DMS153 (cell line): ENCODE results near the gene RAB40C.
"Not testable (repeated sequence)": the region's sequence is repeated elsewhere in the genome, so short reads cannot be mapped to it uniquely, and the experiment has no call there.

ENCODE experiments used
- DNase-seq: peaks from one replicate; lab custom pipeline; 2025; lab: John Stamatoyannopoulos, UW

The RAB40C gene

DNA sequence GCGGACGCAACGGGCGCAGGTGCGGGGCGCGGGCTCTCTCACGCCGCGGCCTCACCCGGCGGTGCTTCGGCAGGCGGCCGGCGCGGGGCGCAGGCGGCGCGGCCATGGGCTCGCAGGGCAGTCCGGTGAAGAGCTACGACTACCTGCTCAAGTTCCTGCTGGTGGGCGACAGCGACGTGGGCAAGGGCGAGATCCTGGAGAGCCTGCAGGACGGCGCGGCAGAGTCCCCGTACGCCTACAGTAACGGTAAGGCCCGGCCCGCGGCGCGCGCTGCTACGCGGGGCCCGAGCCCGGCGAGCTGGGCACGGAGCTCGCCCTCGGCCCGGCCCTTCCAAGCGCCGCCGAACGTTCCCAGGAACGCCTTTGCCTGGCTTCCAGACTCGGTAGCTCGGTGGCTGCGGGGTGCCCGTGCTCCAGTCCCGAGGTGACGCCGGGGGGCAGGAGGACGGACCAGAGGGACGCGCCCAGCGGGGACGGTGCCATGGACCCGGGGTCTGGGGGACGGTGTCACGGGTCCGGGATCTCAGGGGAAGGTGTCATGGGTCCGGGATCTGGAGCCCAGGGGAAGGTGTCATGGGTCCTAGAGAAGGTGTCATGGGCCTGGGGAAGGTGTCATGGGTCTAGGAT, 435 bp downstream of the RAB40C start:
- DNase-seq: no peak

DNA sequence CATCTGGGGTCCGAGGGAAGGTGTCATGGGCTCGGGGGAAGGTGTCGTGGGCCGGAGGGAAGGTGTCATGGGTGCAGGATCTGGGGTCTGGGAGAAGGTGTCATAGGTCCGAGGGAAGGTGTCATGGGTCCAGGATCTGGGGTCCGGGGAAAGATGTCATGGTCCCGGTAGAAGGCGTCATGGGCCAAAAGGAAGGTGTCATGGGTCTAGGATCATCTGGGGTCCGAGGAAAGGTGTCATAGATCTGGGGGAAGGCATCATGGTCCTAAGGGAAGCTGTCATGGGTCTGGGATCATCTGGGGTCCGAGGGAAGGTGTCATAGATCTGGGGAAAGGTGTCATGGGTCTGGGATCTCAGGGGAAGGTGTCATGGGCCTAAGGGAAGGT, 942 bp downstream of the RAB40C start:
- no peak for DNase-seq

DNA sequence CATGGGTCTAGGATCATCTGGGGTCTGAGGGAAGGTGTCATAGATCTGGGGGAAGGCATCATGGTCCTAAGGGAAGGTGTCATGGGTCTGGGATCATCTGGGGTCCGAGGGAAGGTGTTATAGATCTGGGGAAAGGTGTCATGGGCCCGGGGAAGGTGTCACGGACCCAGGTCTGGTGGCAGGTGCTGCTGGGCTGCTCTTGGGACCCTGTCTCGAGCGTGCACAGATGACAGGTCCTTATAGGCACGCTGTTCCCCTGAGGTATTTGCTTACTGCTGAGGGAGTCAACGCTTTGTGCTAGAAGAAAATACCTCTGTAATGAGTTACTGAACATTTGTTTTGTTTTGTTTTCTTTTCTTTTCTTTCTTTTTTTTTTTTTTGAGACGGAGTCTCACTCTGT, 1.4 kb downstream of the RAB40C start:
- DNase-seq: no peak

DNA sequence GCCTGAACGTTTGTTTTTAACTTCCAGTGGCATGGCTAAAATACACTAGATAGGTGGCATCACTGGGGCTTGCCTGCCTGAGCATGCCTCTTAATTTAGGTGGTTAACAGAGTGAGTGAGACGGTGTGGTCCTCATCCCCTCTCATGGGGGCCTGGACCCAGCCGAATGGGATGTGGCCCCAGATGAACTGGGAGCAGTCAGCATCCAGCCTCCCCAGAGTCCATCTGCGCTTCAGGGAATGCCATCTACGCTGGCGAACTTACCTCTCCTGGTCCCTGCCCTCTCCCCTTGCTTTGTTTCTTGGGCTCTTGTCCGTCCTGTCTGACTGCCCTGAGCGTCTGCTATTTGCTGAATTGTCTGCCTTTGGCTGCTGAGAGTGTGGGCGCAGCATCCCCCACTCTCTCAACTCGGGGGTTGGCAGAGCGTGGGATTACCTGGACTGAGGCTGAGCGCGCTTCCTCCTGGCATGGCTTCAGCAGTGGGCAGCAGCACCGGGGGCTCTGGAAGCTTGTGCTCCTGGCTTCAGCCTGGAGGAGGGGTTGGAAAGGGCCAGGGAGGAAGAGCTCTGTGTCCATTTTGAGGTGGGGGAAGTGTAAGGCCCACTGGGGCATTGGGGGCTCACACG, 2.1 kb downstream of the RAB40C start:
- DNase-seq: no peak

DNA sequence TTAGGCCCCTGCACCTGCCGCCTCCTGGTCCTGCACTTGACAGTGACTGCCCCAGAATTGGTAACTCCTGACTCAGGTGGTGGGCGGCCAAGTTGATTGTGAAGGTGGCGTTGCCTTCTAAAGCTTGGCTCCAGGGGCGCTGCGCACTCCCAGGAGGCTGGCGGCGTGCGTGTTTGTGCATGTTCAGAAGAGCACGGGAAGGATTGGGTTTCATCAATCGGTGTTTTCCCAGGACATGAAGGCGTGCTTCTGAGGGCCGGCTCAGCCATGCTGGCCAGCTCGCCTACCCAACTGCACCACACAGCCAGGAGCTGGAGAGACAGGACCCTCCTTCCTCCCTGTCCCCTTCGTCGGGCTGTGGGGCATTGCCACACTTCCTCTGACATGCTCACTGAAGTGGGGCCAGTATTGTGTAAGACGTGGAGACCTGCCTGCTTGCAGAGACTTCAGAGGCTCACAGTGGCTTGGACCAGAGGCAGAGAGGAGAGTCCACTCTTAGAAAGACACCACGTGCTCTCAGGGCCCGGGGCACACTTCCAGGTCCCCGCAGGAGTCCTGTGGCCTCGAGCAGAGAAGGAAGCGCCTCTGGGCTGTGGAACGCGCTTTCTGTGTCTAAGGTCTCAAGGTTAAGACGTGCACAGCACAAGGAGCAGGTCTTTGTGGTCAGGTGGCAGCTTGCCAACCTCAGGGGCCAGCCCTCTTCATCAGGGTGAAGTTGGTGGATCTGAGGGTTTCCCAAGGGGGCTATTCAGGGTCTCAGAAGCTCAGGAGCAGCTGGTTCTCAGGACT, 2.8 kb downstream of the RAB40C start:
- peak; percentile 84 for DNase-seq

DNA sequence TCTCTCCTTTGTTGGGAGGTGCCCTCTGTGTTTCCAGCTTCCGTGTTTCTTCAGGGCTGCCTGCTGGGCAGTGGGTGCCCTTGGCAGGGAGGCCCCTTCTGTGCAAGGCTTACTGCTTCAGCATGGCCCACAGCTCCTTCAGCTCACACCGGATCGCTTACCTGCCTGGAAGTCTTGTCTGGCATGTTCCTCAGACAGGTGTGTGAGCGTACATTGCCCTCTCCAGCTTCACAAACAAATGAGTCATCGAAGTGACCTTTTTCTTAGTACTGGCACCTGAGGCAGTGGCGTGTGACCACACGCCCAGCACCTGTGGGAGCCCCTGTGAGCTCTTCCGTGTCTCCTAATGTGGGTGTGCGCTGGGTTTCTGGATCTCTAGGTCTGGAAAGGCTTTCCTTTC, 3.5 kb downstream of the RAB40C start:
- peak; percentile 84 for DNase-seq

DNA sequence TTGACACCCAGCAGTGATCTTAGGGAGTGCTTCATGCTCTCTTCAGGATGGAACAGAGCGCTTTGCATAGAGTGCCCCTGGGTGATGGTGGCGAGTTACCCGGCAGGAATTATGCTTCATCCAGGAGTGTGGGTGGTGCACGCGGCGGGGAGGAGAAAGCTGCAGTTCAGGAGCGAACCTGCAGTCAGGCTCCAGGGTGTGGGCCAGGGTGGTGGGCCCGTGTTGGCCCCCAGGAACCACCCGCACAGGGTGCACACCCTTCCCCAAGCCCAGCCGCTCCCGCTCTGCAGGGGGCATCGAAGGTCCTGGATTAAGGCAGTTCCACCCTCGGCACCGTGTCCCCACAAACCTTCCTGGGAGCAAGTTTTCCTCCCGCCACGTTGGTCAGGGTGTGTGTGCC, 3.9 kb downstream of the RAB40C start:
- no peak for DNase-seq

DNA sequence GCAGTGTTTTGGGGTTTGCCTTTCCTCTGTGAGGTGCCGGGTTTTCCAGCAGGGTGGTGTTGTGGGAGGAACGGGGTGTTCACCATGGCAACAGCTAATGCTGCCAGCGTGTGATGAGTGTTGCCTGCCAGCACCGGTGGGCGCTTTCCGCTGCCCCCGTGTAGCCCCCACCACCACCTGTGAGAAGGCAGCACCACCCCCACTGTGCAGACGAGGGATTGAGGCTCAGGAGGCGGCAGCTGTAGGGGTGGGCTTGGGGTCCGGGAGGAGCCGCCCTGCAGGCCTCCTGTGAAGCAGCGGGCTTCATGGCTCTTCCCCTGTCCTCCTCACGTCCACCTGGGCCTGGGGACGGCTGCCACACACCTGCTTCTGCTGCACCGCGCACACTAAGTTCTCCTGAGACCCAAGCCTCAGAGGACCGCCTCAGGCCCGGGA, 5.2 kb downstream of the RAB40C start:
- DNase-seq: no peak

DNA sequence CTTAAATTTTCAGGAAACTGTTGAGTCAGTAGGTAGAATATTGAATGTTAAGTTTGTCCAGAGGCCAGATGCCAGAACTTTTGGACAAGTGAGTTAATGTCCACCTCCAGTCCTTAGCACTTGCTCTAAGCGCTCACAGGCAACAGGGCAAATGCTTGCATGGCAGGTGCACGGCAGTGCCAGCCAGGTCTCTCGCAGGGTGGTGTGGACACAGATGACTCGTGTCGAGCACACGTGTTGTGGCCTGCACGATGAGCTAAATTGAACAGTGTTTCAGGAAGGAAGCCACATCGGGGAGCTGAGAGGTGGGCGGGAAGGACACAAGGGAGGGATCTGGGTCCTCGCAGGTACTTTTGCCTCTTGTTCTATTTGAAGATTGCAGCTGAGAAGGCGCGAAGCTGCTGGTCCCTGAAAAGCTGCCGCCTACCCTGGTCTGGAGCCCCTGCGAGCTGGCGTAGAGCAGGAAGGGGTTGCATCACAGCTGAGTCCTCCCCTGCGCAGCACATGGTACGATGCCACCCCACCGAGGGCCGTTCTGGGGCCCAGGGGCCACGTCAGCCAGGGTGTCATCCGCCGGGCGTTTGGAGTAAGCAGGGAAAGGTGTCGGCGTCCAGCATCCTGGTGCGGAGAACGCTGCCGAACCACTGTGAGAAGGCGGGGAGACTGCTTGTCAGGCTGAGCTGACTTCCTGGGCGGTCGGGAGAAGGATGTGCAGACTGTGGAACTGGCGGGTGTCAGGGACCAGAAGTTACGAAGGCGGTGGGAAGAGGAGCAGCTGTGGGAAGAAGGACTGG, 6.3 kb downstream of the RAB40C start:
- peak; percentile 23 for DNase-seq

DNA sequence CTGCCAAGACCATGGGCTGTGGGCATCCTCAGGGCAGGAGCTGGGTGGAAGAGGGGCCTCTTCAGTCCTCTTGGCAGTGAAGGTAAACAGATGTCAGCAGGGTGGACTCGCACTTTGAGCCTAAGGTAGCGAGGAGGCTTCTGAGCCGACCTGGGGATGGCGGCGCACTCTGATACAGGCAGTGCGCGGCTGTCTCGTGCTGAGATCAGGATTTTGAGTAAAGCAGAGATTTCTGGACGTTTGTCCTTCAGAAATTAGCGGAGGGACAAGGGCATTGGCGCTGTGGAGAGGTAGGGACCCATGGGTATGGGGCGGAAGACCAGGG, 6.8 kb downstream of the RAB40C start:
- DNase-seq: no peak

DNA sequence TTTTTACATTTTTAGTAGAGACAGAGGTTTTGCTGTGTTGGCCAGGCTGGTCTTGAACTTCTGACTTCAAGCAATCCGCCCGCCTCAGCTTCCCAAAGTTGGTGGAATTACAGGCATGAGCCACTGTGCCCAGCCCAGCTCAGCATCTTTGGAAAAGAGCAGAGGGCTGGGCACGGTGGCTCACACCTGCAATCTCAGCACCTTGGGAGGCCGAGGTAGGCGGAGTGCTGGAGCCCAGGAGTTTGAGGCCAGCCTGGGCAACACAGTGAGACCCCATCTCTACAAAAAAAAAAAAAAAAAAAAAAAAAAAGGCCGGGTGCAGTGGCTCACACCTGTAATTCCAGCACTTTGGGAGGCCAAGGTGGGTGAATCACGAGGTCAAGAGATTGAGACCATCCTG, 7.8 kb downstream of the RAB40C start:
- DNase-seq: not testable (repeated sequence)

DNA sequence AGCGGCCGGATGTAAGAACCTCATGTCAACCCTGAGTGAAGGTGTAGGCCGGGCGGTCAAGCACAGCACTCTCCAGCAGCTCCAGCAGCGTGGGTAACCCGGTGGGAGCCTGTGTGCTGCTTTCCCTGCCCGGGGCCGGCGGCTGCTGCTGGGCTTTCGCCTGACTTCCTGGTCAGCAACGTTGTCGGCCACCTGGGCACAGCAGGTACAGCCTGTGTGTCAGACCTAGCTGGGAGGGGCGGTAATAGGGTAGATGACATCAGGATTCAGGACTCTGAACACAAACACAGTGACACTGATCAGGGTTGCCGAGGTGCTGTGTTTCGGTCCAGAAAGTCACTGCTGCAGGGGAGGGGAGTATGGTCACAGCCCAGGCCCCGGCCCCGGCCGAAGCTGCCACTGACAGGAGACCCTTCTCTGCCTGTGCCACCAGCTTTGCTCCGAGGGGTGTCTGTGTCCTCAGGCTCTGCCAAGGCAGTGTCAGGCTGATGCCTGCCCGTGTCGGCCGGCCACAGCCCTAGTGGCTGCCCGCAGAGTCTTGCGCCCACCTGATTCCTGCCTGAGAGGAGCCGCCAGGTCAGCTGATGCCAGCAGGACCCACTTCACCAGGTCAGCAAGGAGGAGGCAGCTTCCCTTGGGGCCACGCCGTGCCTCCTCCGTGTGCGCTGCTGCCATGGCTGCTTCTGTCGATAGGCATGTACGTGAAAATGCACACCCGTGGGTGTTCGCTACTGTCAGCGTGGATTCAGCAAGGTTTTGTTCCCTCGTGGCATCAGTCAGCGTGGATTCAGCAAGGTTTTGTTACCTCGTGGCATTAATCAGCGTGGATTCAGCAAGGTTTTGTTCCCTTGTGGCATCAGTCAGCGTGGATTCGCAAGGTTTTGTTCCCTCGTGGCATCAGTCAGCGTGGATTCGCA, 9.2 kb downstream of the RAB40C start:
- DNase-seq: no peak

DNA sequence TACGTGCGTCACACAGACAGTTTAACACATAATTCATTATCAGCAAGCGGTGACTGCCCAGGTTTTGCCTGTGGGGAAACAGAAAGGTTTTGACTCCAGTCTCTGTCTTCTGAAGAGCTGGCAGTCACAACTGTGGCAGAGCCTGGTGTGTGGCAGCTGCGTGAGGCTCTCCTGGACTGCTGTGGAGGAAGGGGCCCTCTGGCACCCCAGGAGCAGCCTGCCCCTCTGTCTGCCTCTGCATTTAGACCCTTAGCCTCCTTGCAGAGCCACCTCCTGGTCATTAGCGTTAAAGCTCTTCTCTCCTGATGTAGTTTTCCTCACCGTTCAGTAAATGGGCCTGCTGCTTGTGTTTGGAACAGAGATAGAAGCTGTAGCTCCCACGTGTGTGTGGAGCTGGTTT, 10.9 kb downstream of the RAB40C start:
- no peak for DNase-seq

DNA sequence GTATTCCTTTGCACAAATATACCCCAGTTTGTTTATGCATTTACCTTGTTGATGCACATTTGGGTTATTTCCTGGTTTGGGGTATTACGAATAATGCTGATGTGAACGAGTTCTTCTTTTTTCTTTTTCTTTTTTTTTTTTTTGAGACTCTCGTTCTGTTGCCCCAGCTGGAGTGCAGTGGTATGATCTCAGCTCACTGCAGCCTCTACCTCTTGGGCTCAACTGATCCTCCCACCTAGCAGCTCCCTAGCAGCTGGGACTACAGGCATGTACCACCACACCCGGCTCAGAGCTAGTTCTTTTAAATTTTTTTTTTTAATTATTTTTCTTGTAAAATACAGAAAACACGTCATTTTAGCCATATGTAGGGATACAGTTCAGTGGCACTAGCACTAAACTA, 14.1 kb downstream of the RAB40C start:
- no peak for DNase-seq

DNA sequence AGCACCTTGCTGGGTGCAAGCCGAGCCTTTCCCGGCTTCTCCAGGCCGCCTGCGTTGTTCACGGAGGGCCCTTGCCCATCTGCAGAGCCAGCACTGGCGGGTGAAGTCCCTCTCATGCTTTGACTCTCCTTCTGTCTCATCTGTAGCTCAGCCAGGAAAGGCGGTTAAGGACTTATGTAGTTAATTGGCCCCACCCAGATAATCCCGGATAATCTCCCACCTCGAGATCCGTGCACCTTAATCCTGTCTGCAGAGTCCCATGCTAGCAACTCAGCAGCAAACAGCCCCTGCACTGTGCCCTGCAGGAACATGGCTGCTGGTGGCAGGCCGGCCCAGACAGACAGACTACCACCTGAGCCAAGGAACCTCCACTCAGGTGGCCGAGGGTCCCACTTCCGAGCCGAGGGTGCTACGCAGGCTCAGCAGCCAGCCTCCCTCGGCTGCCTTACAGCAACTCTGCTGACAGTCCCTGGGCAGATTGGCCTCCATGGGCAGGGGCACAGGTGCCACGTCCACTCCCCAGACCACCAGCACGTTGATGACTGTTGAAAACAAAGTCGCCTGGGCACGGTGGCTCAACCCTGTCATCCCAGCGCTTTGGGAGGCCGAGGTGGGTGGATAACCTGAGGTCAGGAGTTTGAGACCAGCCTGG, 16.9 kb downstream of the RAB40C start:
- no peak for DNase-seq

DNA sequence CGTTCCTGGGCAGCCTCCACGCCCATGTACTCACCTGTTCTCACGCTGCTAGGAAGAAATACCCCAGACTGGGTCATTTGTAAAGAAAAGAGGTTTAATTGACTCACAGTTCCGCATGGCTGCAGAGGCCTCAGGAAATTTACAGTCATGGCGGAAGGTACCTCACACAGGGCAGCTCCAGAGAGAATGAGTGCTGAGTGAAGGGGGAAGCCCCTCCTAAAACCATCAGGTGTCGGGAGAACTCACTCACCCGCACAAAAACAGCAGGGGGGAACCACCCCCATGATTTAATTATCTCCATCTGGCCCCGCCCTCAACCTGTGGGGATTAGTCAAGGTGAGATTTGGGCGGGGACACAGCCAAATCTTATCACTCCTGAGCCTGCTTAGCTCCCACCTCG, 18.2 kb downstream of the RAB40C start:
- no peak for DNase-seq

DNA sequence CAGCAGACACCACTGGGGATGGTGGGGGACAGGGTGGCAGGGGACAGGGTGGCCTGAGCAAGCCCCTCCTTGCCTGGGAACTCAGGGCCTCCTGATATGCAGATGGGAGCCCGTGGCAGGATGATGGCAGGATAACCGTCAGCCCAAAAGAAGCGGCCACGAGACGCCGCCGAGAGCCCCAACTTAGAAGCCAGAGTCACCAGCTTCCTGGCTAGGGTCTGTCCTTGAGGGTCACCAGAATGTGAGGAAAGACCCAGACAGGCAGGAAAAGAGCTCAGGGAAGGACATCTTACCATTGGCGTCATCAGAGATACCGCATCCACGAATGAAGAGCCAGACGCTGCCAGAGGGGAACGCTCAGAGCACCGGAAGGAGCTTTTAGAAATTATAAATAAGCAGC, 19.4 kb downstream of the RAB40C start:
- DNase-seq: no peak

DNA sequence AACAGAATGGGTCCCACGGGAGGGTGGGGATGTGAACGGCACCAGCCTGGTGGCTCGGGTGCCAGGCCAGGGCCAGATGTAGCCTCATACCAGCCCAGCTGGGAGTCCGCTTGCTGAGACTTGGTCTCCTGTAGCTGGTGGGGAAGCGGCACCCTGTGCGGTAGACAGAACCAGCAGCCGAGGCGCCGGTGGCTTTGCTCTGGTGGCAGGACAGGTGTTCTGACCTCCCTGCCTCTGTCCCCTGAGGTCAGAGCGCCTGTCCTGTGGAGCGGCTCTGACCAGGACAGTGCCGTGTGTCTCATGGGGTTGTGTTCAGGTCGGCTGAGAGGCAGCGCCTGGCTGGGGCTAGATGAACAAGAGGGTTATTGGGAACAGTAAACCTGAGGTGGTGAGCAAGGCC, 20.1 kb downstream of the RAB40C start:
- no peak for DNase-seq

DNA sequence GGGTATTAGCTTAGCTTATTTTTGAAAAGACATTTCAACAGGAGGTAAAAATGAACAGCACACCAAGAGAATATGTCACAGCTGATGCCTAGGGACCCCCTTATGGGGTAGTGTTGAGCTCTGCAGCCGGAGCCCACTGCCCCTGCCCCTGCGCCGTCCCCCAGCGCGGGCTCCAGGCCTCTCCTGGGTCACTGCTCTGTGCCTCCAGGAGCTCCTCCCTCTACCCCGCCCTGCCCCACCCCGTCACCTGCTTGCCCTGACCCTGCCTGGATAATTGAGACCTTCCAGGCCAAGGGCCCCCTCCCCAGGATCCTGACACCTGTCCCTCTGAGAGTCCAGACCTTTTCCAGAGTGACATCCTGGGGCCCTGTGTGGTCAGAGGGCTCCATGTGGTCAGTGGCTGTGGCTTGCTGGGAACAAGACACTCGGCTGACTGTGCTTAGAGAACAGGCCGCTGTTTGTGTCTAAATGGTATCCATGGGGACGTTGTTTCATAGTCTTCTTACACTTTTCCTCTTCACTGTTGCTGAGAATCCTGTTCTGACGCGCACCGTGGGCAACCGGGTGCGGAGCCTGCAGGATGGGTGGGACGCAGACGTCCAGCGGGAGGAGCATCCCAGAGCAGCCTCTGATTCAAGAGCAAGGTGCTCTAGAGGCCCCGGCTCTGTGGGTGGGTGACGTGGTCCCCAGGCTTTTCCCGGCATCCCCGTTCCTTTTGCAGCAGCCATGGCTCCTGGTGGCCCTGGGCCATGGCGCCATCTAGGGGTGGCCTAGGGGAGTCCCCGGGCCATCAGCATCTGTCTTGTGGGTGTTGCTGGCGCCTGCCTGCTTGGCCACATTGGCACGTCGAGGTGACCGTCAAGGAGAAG, 20.9 kb downstream of the RAB40C start:
- peak; percentile 21 for DNase-seq

DNA sequence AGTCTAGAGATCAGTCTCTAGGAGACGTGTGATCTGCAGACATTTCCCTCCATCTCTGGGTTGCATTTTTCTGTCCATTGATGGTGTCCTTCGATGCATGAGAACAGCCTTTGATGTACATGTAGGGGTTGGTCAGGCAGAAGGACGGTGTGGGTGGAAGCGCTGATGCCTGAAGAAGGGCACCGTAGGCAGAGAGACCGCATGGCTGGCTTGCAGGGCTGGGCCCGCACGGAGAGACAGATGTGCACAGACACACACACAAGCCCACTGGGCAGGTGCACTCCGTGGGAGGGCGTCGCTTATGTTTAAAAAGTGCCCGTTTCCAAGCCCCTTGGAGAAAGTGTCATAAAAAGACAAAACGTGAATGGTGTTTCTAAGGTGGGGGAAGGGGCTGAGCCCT, 25.3 kb downstream of the RAB40C start:
- DNase-seq: no peak
